Osteoblast (primary cell): ENCODE data around the gene P3H1. TPM values are rescaled to one million over a fixed set of nuclear protein-coding genes. Genes with fewer than 3 reads are reported as not detected.

Experiments used
- DNase-seq: peaks from one replicate; pipeline ENCODE4 v3.0.0; 2011; ENCODE audit warnings: low spot score, mixed read lengths; ENCODE audit not compliant: insufficient read length; ENCODE audit errors: missing footprints
- H2AFZ ChIP-seq: 2 replicates; pipeline ENCODE4 v1.6.0; 2011; ENCODE audit warnings: mild to moderate bottlenecking, low read length
- H3K27ac ChIP-seq: 2 replicates; pipeline ENCODE4 v1.5.1; 2011; ENCODE audit warnings: mild to moderate bottlenecking, low read depth, low read length, moderate library complexity
- H3K27me3 ChIP-seq: 2 replicates; pipeline ENCODE4 v1.6.0; 2012; ENCODE audit warnings: mild to moderate bottlenecking, control low read depth, inconsistent platforms, low read length, moderate library complexity; ENCODE audit not compliant: insufficient read depth
- H3K36me3 ChIP-seq: 2 replicates; pipeline ENCODE4 v1.5.1; 2011; ENCODE audit warnings: mild to moderate bottlenecking, low read length, control low read depth, moderate library complexity; ENCODE audit not compliant: insufficient read depth
- H3K4me1 ChIP-seq: 2 replicates; pipeline ENCODE4 v1.5.1; 2011; ENCODE audit warnings: mild to moderate bottlenecking, low read length, control low read depth, moderate library complexity; ENCODE audit not compliant: insufficient read depth
- H3K4me2 ChIP-seq: 2 replicates; pipeline ENCODE4 v1.6.0; 2011; ENCODE audit warnings: mild to moderate bottlenecking, low read length; ENCODE audit not compliant: insufficient read depth
- H3K4me3 ChIP-seq: fragments of 200-600 bp; sonication (generic); 3 replicates; pipeline ENCODE4 v1.5.1; 2012; ENCODE audit warnings: mild to moderate bottlenecking, low read length, inconsistent platforms; ENCODE audit not compliant: insufficient read depth
- H3K79me2 ChIP-seq: 2 replicates; pipeline ENCODE4 v1.6.0; 2012; ENCODE audit warnings: mild to moderate bottlenecking, low read length, control low read depth, inconsistent platforms; ENCODE audit not compliant: insufficient read depth
- H3K9me3 ChIP-seq: 2 replicates; pipeline ENCODE4 v1.5.1; 2011; ENCODE audit warnings: low read depth, low read length, control low read depth
- H4K20me1 ChIP-seq: 2 replicates; pipeline ENCODE4 v1.6.0; 2012; ENCODE audit warnings: mild to moderate bottlenecking, low read length, control low read depth; ENCODE audit not compliant: insufficient read depth
- CTCF ChIP-seq: IDR thresholded peaks from 2 replicates; pipeline ENCODE4 v1.5.1; 2011; ENCODE audit warnings: mild to moderate bottlenecking, low read depth, low read length, moderate library complexity; ENCODE audit errors: extremely low read depth
- total RNA-seq: library from RNA; depleted of rRNA; stranded (reverse); fragments of >200 nt; gene quantifications from 2 replicates; pipeline ENCODE4 v1.2.3, GENCODE V29; 2012

The P3H1 gene
- total RNA-seq, 1 donor: 213 TPM

- Histone ChIP-seq H3K27ac (no peak overlapping the region), H3K79me2 (no peaks in the 10 kb centered on the region), H4K20me1 (peaks cover 12% of the 10 kb centered on the region), H3K27me3 (no peaks in the 10 kb centered on the region), H3K4me3 (no peak overlapping the region), H2AFZ (no peak overlapping the region), H3K4me2 (no peak overlapping the region), H3K9me3 (no peaks in the 10 kb centered on the region), H3K36me3 (peaks cover 49% of the 10 kb centered on the region), H3K4me1 (no peaks in the 10 kb centered on the region)
- TF ChIP-seq CTCF: no peak
- DNase-seq: peak; percentile 35
These were observed 21.0 kb downstream of the P3H1 start for GRCh38 chr1:42745851-42746250.

GRCh38 chr1:42744148-42744413 lies 22.7 kb downstream of the P3H1 start:
- Histone ChIP-seq H3K4me1 (no peaks in the 10 kb centered on the region), H3K9me3 (no peaks in the 10 kb centered on the region), H4K20me1 (peaks cover 8% of the 10 kb centered on the region), H3K4me3 (no peak overlapping the region), H3K27ac (no peak overlapping the region), H3K79me2 (no peaks in the 10 kb centered on the region), H2AFZ (no peak overlapping the region), H3K27me3 (no peaks in the 10 kb centered on the region), H3K4me2 (no peak overlapping the region), H3K36me3 (peaks cover 37% of the 10 kb centered on the region)
- TF ChIP-seq CTCF: no peak
- DNase-seq: no peak

GRCh38 chr1:42743317-42744147 lies 23.3 kb downstream of the P3H1 start:
- Histone ChIP-seq H4K20me1 (peaks cover 8% of the 10 kb centered on the region), H3K36me3 (peaks cover 31% of the 10 kb centered on the region), H3K79me2 (no peaks in the 10 kb centered on the region), H3K4me2 (no peak overlapping the region), H3K27me3 (no peaks in the 10 kb centered on the region), H3K4me1 (no peaks in the 10 kb centered on the region), H2AFZ (no peak overlapping the region), H3K27ac (no peak overlapping the region), H3K9me3 (no peaks in the 10 kb centered on the region), H3K4me3 (no peak overlapping the region)
- DNase-seq: peak; percentile 68
- no peak for TF ChIP-seq CTCF

GRCh38 chr1:42742617-42743316 lies 24.1 kb downstream of the P3H1 start:
- H3K79me2 ChIP-seq: no peaks in the 10 kb centered on the region
- DNase-seq: peak; percentile 76
- peaks cover 23% of the 10 kb centered on the region for H3K36me3 ChIP-seq
- no peak overlapping the region for H3K4me2 ChIP-seq
- no peaks in the 10 kb centered on the region for H3K27me3 ChIP-seq
- no peak overlapping the region for H3K4me3 ChIP-seq
- H3K27ac ChIP-seq: no peak overlapping the region
- peaks cover 8% of the 10 kb centered on the region for H4K20me1 ChIP-seq
- H3K4me1 ChIP-seq: no peaks in the 10 kb centered on the region
- no peak for TF ChIP-seq CTCF
- H3K9me3 ChIP-seq: no peaks in the 10 kb centered on the region
- no peak overlapping the region for H2AFZ ChIP-seq
